HepG2 (cell line): Measurements from ENCODE around the gene RABEP1. TPM values are rescaled to one million over a fixed set of nuclear protein-coding genes. Genes with fewer than 3 reads are reported as not detected.

Experiments
- CBX1 ChIP-seq: IDR thresholded peaks from one replicate; pipeline ENCODE4 v1.6.1; 2016; ENCODE audit warnings: antibody characterized with exemption, low read depth
- CHD2 ChIP-seq: IDR thresholded peaks from 2 replicates; pipeline ENCODE4 v1.6.1; 2011; ENCODE audit warnings: low read depth, low read length, improper control_type of control experiment
- FLYWCH1 ChIP-seq: sonication (generic); formaldehyde crosslinking; IDR thresholded peaks from 2 replicates; pipeline ENCODE4 v1.8.1; 2023; ENCODE audit warnings: mild to moderate bottlenecking, missing genetic modification reagents
- GATAD1 ChIP-seq: IDR thresholded peaks from 2 replicates; pipeline ENCODE4 v1.6.1; 2016; ENCODE audit warnings: missing genetic modification reagents, missing compliant biosample characterization
- HNF4G ChIP-seq, 2 experiments: sonication (generic) in 1 of 2; formaldehyde crosslinking in 1 of 2; IDR thresholded peaks; 2 replicates each; pipeline versions ENCODE4 v1.4.0 to v1.6.1; 2011 to 2020; ENCODE audit warnings: borderline replicate concordance in 2 of 2, low read depth in 2 of 2, mild to moderate bottlenecking in 2 of 2, low read length in 1 of 2, missing genetic modification reagents in 1 of 2, moderate library complexity in 1 of 2
- KDM3A ChIP-seq: IDR thresholded peaks from 2 replicates; pipeline ENCODE4 v1.6.1; 2018; ENCODE audit warnings: low read depth, missing compliant biosample characterization
- KDM6A ChIP-seq: IDR thresholded peaks from 2 replicates; pipeline ENCODE4 v1.6.1; 2016; ENCODE audit warnings: low read depth
- MIXL1 ChIP-seq: IDR thresholded peaks from 2 replicates; pipeline ENCODE4 v1.6.1; 2016
- MXD3 ChIP-seq: IDR thresholded peaks from 2 replicates; pipeline ENCODE4 v1.6.1; 2016; ENCODE audit warnings: mild to moderate bottlenecking, missing biosample characterization, missing genetic modification reagents
- MYPOP ChIP-seq: sonication (generic); formaldehyde crosslinking; IDR thresholded peaks from 2 replicates; pipeline ENCODE4 v1.8.1; 2023; ENCODE audit warnings: mild to moderate bottlenecking, moderate library complexity, missing genetic modification reagents
- NFE2L2 ChIP-seq: fragments of 150-350 bp; IDR thresholded peaks from 2 replicates; pipeline ENCODE4 v1.6.1; 2014; ENCODE audit warnings: low read length
- RARG ChIP-seq: sonication (generic); formaldehyde crosslinking; IDR thresholded peaks from 2 replicates; pipeline ENCODE4 v1.4.0; 2020; ENCODE audit warnings: low read depth, mild to moderate bottlenecking, missing genetic modification reagents
- RBAK ChIP-seq: sonication (generic); formaldehyde crosslinking; IDR thresholded peaks from 2 replicates; pipeline ENCODE4 v1.5.1; 2020; ENCODE audit warnings: mild to moderate bottlenecking, missing genetic modification reagents
- SMAD9 ChIP-seq: sonication (generic); formaldehyde crosslinking; IDR thresholded peaks from 2 replicates; pipeline ENCODE4 v1.5.1; 2020; ENCODE audit warnings: mild to moderate bottlenecking, missing genetic modification reagents
- U2AF1 ChIP-seq: fragments of 200-400 bp; formaldehyde crosslinking; optimal IDR thresholded peaks from 2 replicates; pipeline ENCODE3; 2017; ENCODE audit warnings: mild to moderate bottlenecking, low read depth, low read length
- ZBTB42 ChIP-seq: sonication (generic); formaldehyde crosslinking; IDR thresholded peaks from 2 replicates; pipeline ENCODE4 v1.5.0; 2020; ENCODE audit warnings: mild to moderate bottlenecking, missing genetic modification reagents
- ZBTB8A ChIP-seq: sonication (generic); formaldehyde crosslinking; IDR thresholded peaks from 2 replicates; pipeline ENCODE4 v1.4.0; 2020; ENCODE audit warnings: mild to moderate bottlenecking, low read depth, missing genetic modification reagents, borderline replicate concordance
- ZFP36L2 ChIP-seq: sonication (generic); formaldehyde crosslinking; IDR thresholded peaks from 2 replicates; pipeline ENCODE4 v1.4.0; 2020; ENCODE audit warnings: missing genetic modification reagents
- ZNF276 ChIP-seq: sonication (generic); formaldehyde crosslinking; IDR thresholded peaks from 2 replicates; pipeline ENCODE4 v1.4.0; 2020; ENCODE audit warnings: mild to moderate bottlenecking, low read depth, missing genetic modification reagents
- ZNF761 ChIP-seq: sonication (generic); formaldehyde crosslinking; conservative IDR thresholded peaks from 2 replicates; pipeline ENCODE4 v1.4.0; 2020; ENCODE audit warnings: mild to moderate bottlenecking, missing genetic modification reagents
- ZNF772 ChIP-seq: sonication (generic); formaldehyde crosslinking; IDR thresholded peaks from 2 replicates; pipeline ENCODE4 v1.5.0; 2020; ENCODE audit warnings: mild to moderate bottlenecking, missing genetic modification reagents
- ZNF792 ChIP-seq: IDR thresholded peaks from 2 replicates; pipeline ENCODE4 v1.6.1; 2016
- polyA plus RNA-seq, 8 experiments: library from polyadenylated mRNA; depleted of rRNA in 3 of 8; stranded (reverse) in 7 of 8; unstranded in 1 of 8; fragments of >200 nt; fragmentation: Illumina TruSeq in 4 of 8; extraction: Trizol in 4 of 8; gene quantifications; 2 replicates each; pipeline versions ENCODE4 v1.2.1 to v1.2.3, GENCODE V29; 2011 to 2016; ENCODE audit warnings: low read depth in 4 of 8, missing spikeins in 1 of 8, mixed read lengths in 1 of 8; ENCODE audit not compliant: insufficient read depth in 1 of 8
- total RNA-seq, 5 experiments: library from RNA; depleted of rRNA; stranded (reverse); fragments of >200 nt; fragmentation: Illumina TruSeq; extraction: Trizol; gene quantifications; 2 replicates each; pipeline ENCODE4 v1.2.3, GENCODE V29; 2016; ENCODE audit warnings: low read depth in 1 of 5
- TF ChIP-seq, protein P1 (sequence below): sonication (generic); formaldehyde crosslinking; IDR thresholded peaks from 2 replicates; pipeline ENCODE4 v1.4.0; 2020; ENCODE audit warnings: low read depth, mild to moderate bottlenecking, missing genetic modification reagents
- TF ChIP-seq, protein P2 (sequence below), 2 experiments: sonication (generic) in 1 of 2; formaldehyde crosslinking in 1 of 2; IDR thresholded peaks; 2 replicates each; pipeline versions ENCODE4 v1.5.1 to v1.6.1; 2011 to 2020; ENCODE audit warnings: borderline replicate concordance in 1 of 2, low read depth in 1 of 2, low read length in 1 of 2, mild to moderate bottlenecking in 1 of 2, missing genetic modification reagents in 1 of 2, moderate library complexity in 1 of 2

The RABEP1 gene
- total and polyA plus RNA-seq, 2 of the 13 experiments (the other 11 are each of a cell fraction or from before 2014, with no cell fraction given), result 13.7 to 41.5 TPM

DNA sequence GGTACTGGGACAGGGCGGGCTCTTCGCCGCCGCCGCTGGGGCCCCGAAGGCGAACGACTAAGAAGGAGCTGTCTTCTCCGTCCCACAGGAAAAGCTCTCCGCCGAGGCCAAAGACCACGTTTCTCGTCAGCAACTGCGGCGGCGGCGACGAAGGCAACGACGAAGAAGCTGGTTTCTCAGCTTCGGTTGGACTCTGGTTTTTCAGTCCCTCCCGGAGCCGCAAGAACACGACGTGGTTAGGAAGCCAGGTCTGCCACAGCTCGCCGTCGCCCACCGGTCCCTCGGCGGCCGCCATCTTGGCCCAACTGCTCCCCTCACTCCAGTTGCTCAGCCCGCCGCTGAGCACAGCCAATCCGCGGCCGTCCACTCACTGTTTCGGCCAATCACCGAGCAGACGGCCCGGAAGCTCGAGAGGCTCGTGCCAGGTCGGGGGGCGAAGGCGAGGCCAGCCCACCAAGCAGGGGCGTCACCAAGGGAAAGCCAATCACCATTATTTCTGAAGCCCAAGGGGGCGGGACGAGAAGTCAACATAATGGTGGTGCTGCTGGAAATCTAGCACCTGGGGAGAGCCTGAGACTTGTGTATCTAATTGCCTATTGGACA lies 137.4 kb downstream of the RABEP1 start, which contains the start of gene NUP88 (continued):
- no peak for TF ChIP-seq MXD3 (CRISPR knock-in tag)
- 0 out of 2 replicates have a peak, but pooled peaks have one; percentile 56 for TF ChIP-seq ZBTB42 (CRISPR knock-in tag)
- no peak for TF ChIP-seq RARG
- no peak for TF ChIP-seq FLYWCH1
- peak; percentile 89 for TF ChIP-seq GATAD1 (CRISPR knock-in tag)
- TF ChIP-seq KDM3A (CRISPR knock-in tag), result no peak; the same call in 1 of the 2 replicates
- 0 out of 2 replicates have a peak, but pooled peaks have one; percentile 12 for TF ChIP-seq ZNF792
- TF ChIP-seq MYPOP, result peak; percentile 28; the same call in 1 of the 2 replicates
- no peak for TF ChIP-seq MIXL1 (CRISPR knock-in tag)
- no peak for TF ChIP-seq KDM6A (CRISPR knock-in tag)
- TF ChIP-seq RBAK (CRISPR knock-in tag), result no peak
- TF ChIP-seq ZNF772, result no peak
- TF ChIP-seq, protein P1, sequence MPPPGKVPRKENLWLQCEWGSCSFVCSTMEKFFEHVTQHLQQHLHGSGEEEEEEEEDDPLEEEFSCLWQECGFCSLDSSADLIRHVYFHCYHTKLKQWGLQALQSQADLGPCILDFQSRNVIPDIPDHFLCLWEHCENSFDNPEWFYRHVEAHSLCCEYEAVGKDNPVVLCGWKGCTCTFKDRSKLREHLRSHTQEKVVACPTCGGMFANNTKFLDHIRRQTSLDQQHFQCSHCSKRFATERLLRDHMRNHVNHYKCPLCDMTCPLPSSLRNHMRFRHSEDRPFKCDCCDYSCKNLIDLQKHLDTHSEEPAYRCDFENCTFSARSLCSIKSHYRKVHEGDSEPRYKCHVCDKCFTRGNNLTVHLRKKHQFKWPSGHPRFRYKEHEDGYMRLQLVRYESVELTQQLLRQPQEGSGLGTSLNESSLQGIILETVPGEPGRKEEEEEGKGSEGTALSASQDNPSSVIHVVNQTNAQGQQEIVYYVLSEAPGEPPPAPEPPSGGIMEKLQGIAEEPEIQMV, result no peak
- peak; percentile 36 for TF ChIP-seq U2AF1
- 0 out of 2 replicates have a peak, but pooled peaks have one; percentile 36 for TF ChIP-seq CHD2
- TF ChIP-seq SMAD9 (CRISPR knock-in tag), result no peak
- TF ChIP-seq, protein P2, sequence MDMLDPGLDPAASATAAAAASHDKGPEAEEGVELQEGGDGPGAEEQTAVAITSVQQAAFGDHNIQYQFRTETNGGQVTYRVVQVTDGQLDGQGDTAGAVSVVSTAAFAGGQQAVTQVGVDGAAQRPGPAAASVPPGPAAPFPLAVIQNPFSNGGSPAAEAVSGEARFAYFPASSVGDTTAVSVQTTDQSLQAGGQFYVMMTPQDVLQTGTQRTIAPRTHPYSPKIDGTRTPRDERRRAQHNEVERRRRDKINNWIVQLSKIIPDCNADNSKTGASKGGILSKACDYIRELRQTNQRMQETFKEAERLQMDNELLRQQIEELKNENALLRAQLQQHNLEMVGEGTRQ (IDR thresholded peaks at IDR 0.05; ENCODE audit: low read depth, low read length), result 0 out of 2 replicates have a peak, but pooled peaks have one; percentile 22
- TF ChIP-seq, protein P2 (CRISPR knock-in tag; IDR thresholded peaks at IDR 0.05; ENCODE audit: borderline replicate concordance), result peak; percentile 36; the same call in 1 of the 2 replicates
- TF ChIP-seq HNF4G (IDR thresholded peaks at IDR 0.05; ENCODE audit: borderline replicate concordance, low read depth, low read length), result no peak
- TF ChIP-seq HNF4G (CRISPR knock-in tag; IDR thresholded peaks at IDR 0.05; ENCODE audit: borderline replicate concordance, low read depth), result no peak
- TF ChIP-seq ZBTB8A (CRISPR knock-in tag), result no peak
- TF ChIP-seq NFE2L2, result no peak
- no peak for TF ChIP-seq ZNF276 (CRISPR knock-in tag)
- no peak for TF ChIP-seq ZFP36L2 (CRISPR knock-in tag)
- TF ChIP-seq ZNF761 (CRISPR knock-in tag), result no peak; the same call in 1 of the 2 replicates
- peak; percentile 39 for TF ChIP-seq CBX1
